B cell (primary cell): ENCODE results near the gene FAM170B. TPM values are rescaled to one million over a fixed set of nuclear protein-coding genes. Genes with fewer than 3 reads are reported as not detected.

ENCODE experiments used
- ATAC-seq: fragments of 200-7000 bp; cut with Tn5 transposase; one replicate; pipeline ENCODE4 v1.10.0; 2021; ENCODE audit warnings: low read depth, mild to moderate bottlenecking, moderate number of reproducible peaks, moderate library complexity
- CTCF ChIA-PET: fragments of 350-600 bp; sonication (Branson Sonifier 250); formaldehyde crosslinking; loops from one replicate; lab custom pipeline; 2021; ENCODE audit warnings: antibody characterized with exemption, inconsistent platforms; lab: Charles Lee
- POLR2A ChIA-PET: fragments of 350-600 bp; sonication (Branson Sonifier 250); formaldehyde crosslinking; loops from one replicate; lab custom pipeline; 2021; ENCODE audit warnings: antibody characterized with exemption; lab: Charles Lee
- DNase-seq: peaks from one replicate; pipeline ENCODE4 v3.0.0; 2013
- H2AFZ ChIP-seq: 2 replicates; pipeline ENCODE4 v1.6.1; 2012; ENCODE audit warnings: mild to moderate bottlenecking, low read depth, low read length; ENCODE audit not compliant: insufficient read depth, poor library complexity, severe bottlenecking
- H3K27ac ChIP-seq, 2 donors: 1 replicate in 1 of 2; 2 replicates in 1 of 2; pipeline ENCODE4 v1.5.1; 2012 to 2013; ENCODE audit warnings: low read length in 2 of 2, mild to moderate bottlenecking in 2 of 2, moderate library complexity in 1 of 2
- H3K27me3 ChIP-seq, 4 experiments: fragments of 200-600 bp in 1 of 4; sonication (generic) in 1 of 4; replicated peaks in 1 of 4; 1 replicate in 2 of 4; 2 replicates in 2 of 4; pipeline versions ENCODE4 v1.6.1 to v1.7.0; 2013 to 2016; ENCODE audit warnings: low read length in 3 of 4, mild to moderate bottlenecking in 2 of 4, mixed read lengths in 1 of 4, moderate library complexity in 1 of 4; ENCODE audit not compliant: insufficient read depth in 4 of 4, control insufficient read depth in 3 of 4; ENCODE audit errors: control extremely low read depth in 1 of 4
- H3K36me3 ChIP-seq, 2 experiments: replicated peaks in 1 of 2; 1 replicate in 1 of 2; 2 replicates in 1 of 2; pipeline versions ENCODE4 v1.6.1 to v1.7.1; 2013; ENCODE audit warnings: low read length in 1 of 2; ENCODE audit not compliant: insufficient read depth in 2 of 2, control insufficient read depth in 1 of 2; ENCODE audit errors: control extremely low read depth in 1 of 2, extremely low read depth in 1 of 2
- H3K4me1 ChIP-seq, 2 donors: fragments of 200-600 bp in 1 of 2; sonication (generic) in 1 of 2; 1 replicate in 1 of 2; 2 replicates in 1 of 2; pipeline versions ENCODE4 v1.5.1 to v1.6.1; 2013 to 2017; ENCODE audit warnings: low read length in 2 of 2; ENCODE audit not compliant: control insufficient read depth in 2 of 2, insufficient read depth in 2 of 2
- H3K4me2 ChIP-seq: replicated peaks from 2 replicates; pipeline ENCODE3; 2012; ENCODE audit warnings: mild to moderate bottlenecking, low read depth, low read length; ENCODE audit not compliant: poor library complexity, severe bottlenecking
- H3K4me3 ChIP-seq, 5 experiments: fragments of 200-600 bp in 1 of 5; sonication (generic) in 1 of 5; 1 replicate in 3 of 5; 2 replicates in 2 of 5; pipeline versions ENCODE4 v1.5.1 to v1.7.0; 2011 to 2016; ENCODE audit warnings: low read length in 4 of 5, mild to moderate bottlenecking in 4 of 5, low read depth in 2 of 5, control low read depth in 1 of 5, moderate library complexity in 1 of 5; ENCODE audit not compliant: insufficient read depth in 1 of 5; ENCODE audit errors: control extremely low read depth in 1 of 5, extremely low read depth in 1 of 5
- H3K79me2 ChIP-seq: fragments of 200-600 bp; sonication (generic); one replicate; pipeline ENCODE4 v1.6.0; 2016; ENCODE audit warnings: low read length; ENCODE audit not compliant: control insufficient read depth, insufficient read depth
- H3K9ac ChIP-seq: fragments of 200-600 bp; sonication (generic); 2 replicates; pipeline ENCODE4 v1.6.1; 2017; ENCODE audit warnings: mild to moderate bottlenecking, low read length, moderate library complexity
- H3K9me3 ChIP-seq, 3 donors: one replicate each; pipeline versions ENCODE4 v1.6.1 to v1.7.1; 2013; ENCODE audit warnings: low read length in 2 of 3; ENCODE audit not compliant: control insufficient read depth in 2 of 3, insufficient read depth in 1 of 3; ENCODE audit errors: control extremely low read depth in 1 of 3
- H4K20me1 ChIP-seq: 2 replicates; pipeline ENCODE4 v1.6.0; 2012; ENCODE audit warnings: mild to moderate bottlenecking, low read length; ENCODE audit not compliant: insufficient read depth, control insufficient read depth, poor library complexity, severe bottlenecking
- H3K27ac Mint-ChIP-seq: one replicate; pipeline ENCODE4 v1.8.0; 2021; ENCODE audit warnings: mixed read lengths
- H3K27me3 Mint-ChIP-seq: one replicate; pipeline ENCODE4 v1.8.0; 2021; ENCODE audit warnings: mixed read lengths
- H3K4me1 Mint-ChIP-seq: one replicate; pipeline ENCODE4 v1.8.0; 2021; ENCODE audit warnings: mixed read lengths
- H3K4me3 Mint-ChIP-seq: one replicate; pipeline ENCODE4 v1.8.0; 2021; ENCODE audit warnings: mixed read lengths
- H3K9me3 Mint-ChIP-seq: one replicate; pipeline ENCODE4 v1.8.0; 2022; ENCODE audit warnings: mixed read lengths; ENCODE audit not compliant: insufficient read depth
- CTCF ChIP-seq: fragments of 200-600 bp; IDR thresholded peaks from one replicate; pipeline ENCODE4 v1.8.0; 2022; ENCODE audit warnings: antibody characterized with exemption, mild to moderate bottlenecking
- EZH2 ChIP-seq: IDR thresholded peaks from 2 replicates; pipeline ENCODE4 v1.6.1; 2012; ENCODE audit warnings: borderline replicate concordance, low read depth, mild to moderate bottlenecking, moderate library complexity, low read length; ENCODE audit not compliant: insufficient read depth, poor library complexity, severe bottlenecking
- WGBS: methylation state at CpG from one replicate; pipeline ENCODE4 v1.1.5; 2013; ENCODE audit warnings: missing lambda C conversion rate; ENCODE audit not compliant: insufficient coverage; 5-methylcytosine and 5-hydroxymethylcytosine counted together
- intact Hi-C: fragments of 100-400 bp; cut with micrococcal nuclease; formaldehyde crosslinking; loops from one replicate; pipeline ENCODE4 v1.10.0; 2022
- polyA plus RNA-seq: library from polyadenylated mRNA; depleted of rRNA; stranded (reverse); fragments of >200 nt; gene quantifications from 2 replicates; pipeline ENCODE4 v1.2.3, GENCODE V29; 2012
- total RNA-seq, 2 donors: library from RNA; stranded (reverse); fragments of 120-200 nt in 1 of 2; gene quantifications; 1 replicate in 1 of 2; 2 replicates in 1 of 2; pipeline versions ENCODE4 v1.2.3 to v1.2.4, GENCODE V29; 2013 to 2022

FAM170B gene
- total and polyA plus RNA-seq, 2 donors (not counting 1 experiment from before 2014, with no cell fraction given): not detected

GRCh38 chr10:49139028-49139845, 5.4 kb upstream of the FAM170B start:
- Histone ChIP-seq H3K4me3 (no peak overlapping the region), H3K79me2 (no peaks in the 10 kb centered on the region), H3K4me1 (peaks cover 23 to 25% of the 10 kb centered on the region in 2 donors), H3K9me3 (peaks cover 0 to 7% (median 4%) of the 10 kb centered on the region in 3 donors), H3K9ac (no peak overlapping the region), H3K4me2 (no peak overlapping the region), H3K27me3 (no peaks in the 10 kb centered on the region), H3K27ac (no peak overlapping the region), H2AFZ (no peak overlapping the region), H3K36me3 (no peaks in the 10 kb centered on the region), H4K20me1 (no peaks in the 10 kb centered on the region)
- intact Hi-C loops: no loop called here
- DNase-seq (no peak), ATAC-seq (no peak)
- no peak overlapping the region for H3K4me3 Mint-ChIP-seq
- ChIA-PET CTCF (interaction anchor here (0.8 to 2.2 kb wide), 2 partner anchors 12 to 17 kb away, joined by 4 read pairs; no protein-coding TSS in a partner anchor), POLR2A (no interaction called here)
- H3K27me3 Mint-ChIP-seq: no peaks in the 10 kb centered on the region
- TF ChIP-seq EZH2 (no peak), CTCF (no peak)
- H3K27ac Mint-ChIP-seq: no peak overlapping the region
- H3K9me3 Mint-ChIP-seq: peaks cover 2% of the 10 kb centered on the region
- H3K4me1 Mint-ChIP-seq: peaks cover 21% of the 10 kb centered on the region
- 96% methylated on average over 4 of the region's 8 CpGs for WGBS

- peaks cover 28 to 29% of the 10 kb centered on the region in 2 donors for H3K4me1 ChIP-seq
- H3K4me3 Mint-ChIP-seq: no peak overlapping the region
- no peak overlapping the region for H3K4me3 ChIP-seq
- 89% methylated on average over 6 of the region's 7 CpGs for WGBS
- ATAC-seq (no peak), DNase-seq (no peak)
- H2AFZ ChIP-seq: no peak overlapping the region
- no peaks in the 10 kb centered on the region for H3K27me3 Mint-ChIP-seq
- no peak overlapping the region for H3K9ac ChIP-seq
- H3K79me2 ChIP-seq: no peaks in the 10 kb centered on the region
- no peaks in the 10 kb centered on the region for H4K20me1 ChIP-seq
- POLR2A ChIA-PET: no interaction called here
- CTCF ChIA-PET: interaction anchor here (0.8 to 2.2 kb wide), 2 partner anchors 11 to 18 kb away, joined by 4 read pairs; no protein-coding TSS in a partner anchor
- H3K9me3 ChIP-seq: peaks cover 0 to 11% (median 11%) of the 10 kb centered on the region in 3 donors
- H3K27ac ChIP-seq: no peak overlapping the region
- no peak overlapping the region for H3K27ac Mint-ChIP-seq
- H3K36me3 ChIP-seq: no peaks in the 10 kb centered on the region
- H3K9me3 Mint-ChIP-seq: peaks cover 2% of the 10 kb centered on the region
- no peak for TF ChIP-seq EZH2
- no peak for TF ChIP-seq CTCF
- H3K4me2 ChIP-seq: no peak overlapping the region
- peaks cover 24% of the 10 kb centered on the region for H3K4me1 Mint-ChIP-seq
- no peaks in the 10 kb centered on the region for H3K27me3 ChIP-seq
- intact Hi-C loops: no loop called here
Observed at GRCh38 chr10:49138361-49138891, 4.6 kb upstream of the FAM170B start.
